Left kidney (tissue), 2 donors: ENCODE data around the gene CDK2AP2. TPM values are rescaled to one million over a fixed set of nuclear protein-coding genes. Genes with fewer than 3 reads are reported as not detected.
"Not testable (repeated sequence)": the region's sequence is repeated elsewhere in the genome, so short reads cannot be mapped to it uniquely, and the experiment has no call there.

Source experiments
- DNase-seq: peaks from one replicate; pipeline ENCODE4 v3.0.0-alpha.2; 2013
- polyA plus RNA-seq: library from polyadenylated mRNA; unstranded; fragments of 120-200 nt; gene quantifications from one replicate; pipeline ENCODE4 v1.2.1, GENCODE V29; 2013; ENCODE audit not compliant: insufficient read length

The CDK2AP2 gene
- polyA plus RNA-seq, 1 donor = 32.8 TPM

- no peak for DNase-seq
Measured at GRCh38 chr11:67468056-67468455, 39.9 kb downstream of the CDK2AP2 start.

- DNase-seq = no peak
Measured at GRCh38 chr11:67466962-67467771, 40.8 kb downstream of the CDK2AP2 start.

- DNase-seq = no peak
Measured at GRCh38 chr11:67466367-67466766, 41.6 kb downstream of the CDK2AP2 start.

GRCh38 chr11:67465530-67465929 lies 42.4 kb downstream of the CDK2AP2 start:
- not testable (repeated sequence) for DNase-seq

- no peak for DNase-seq
Measured at GRCh38 chr11:67465189-67465510, 42.8 kb downstream of the CDK2AP2 start.

GRCh38 chr11:67464411-67465188 lies 43.4 kb downstream of the CDK2AP2 start:
- peak; percentile 79 for DNase-seq

- DNase-seq = no peak
Measured at GRCh38 chr11:67463680-67464410, 44.1 kb downstream of the CDK2AP2 start.

GRCh38 chr11:67463186-67463585 lies 44.8 kb downstream of the CDK2AP2 start:
- no peak for DNase-seq

- DNase-seq = no peak
Measured at GRCh38 chr11:67458266-67458665, 49.7 kb downstream of the CDK2AP2 start.

- DNase-seq = no peak
Measured at GRCh38 chr11:67457453-67457852, 50.5 kb downstream of the CDK2AP2 start.

Other genes starting within 250 kb of the CDK2AP2 start
- gene GRK2, start 241.7 kb downstream of the CDK2AP2 start, polyA plus RNA-seq = 52.4 TPM
- gene ANKRD13D, start 218.9 kb downstream of the CDK2AP2 start, polyA plus RNA-seq = 35.5 TPM
- 22.8 TPM for gene SSH3, start 204.6 kb downstream of the CDK2AP2 start, polyA plus RNA-seq
- 25.2 TPM for gene POLD4, start 154.6 kb downstream of the CDK2AP2 start, polyA plus RNA-seq
- 7.0 TPM for gene CLCF1, start 134.6 kb downstream of the CDK2AP2 start, polyA plus RNA-seq
- 29.6 TPM for gene RAD9A, start 116.2 kb downstream of the CDK2AP2 start, polyA plus RNA-seq
- gene PPP1CA, start 106.3 kb downstream of the CDK2AP2 start, polyA plus RNA-seq = 154 TPM
- gene TBC1D10C, start 104.1 kb downstream of the CDK2AP2 start, polyA plus RNA-seq = 8.2 TPM
- 4.4 TPM for gene CARNS1, start 92.5 kb downstream of the CDK2AP2 start, polyA plus RNA-seq
- gene RPS6KB2, start 79.7 kb downstream of the CDK2AP2 start, polyA plus RNA-seq = 40.4 TPM
- gene PTPRCAP, start 70.5 kb downstream of the CDK2AP2 start, polyA plus RNA-seq = 2.6 TPM
- gene CORO1B, start 64.7 kb downstream of the CDK2AP2 start, polyA plus RNA-seq = 55.3 TPM
- gene GPR152, start 55.4 kb downstream of the CDK2AP2 start, polyA plus RNA-seq = not detected
- 1.0 TPM for gene CABP4, start 52.8 kb downstream of the CDK2AP2 start, polyA plus RNA-seq
- 39.4 TPM for gene TMEM134, start 38.9 kb downstream of the CDK2AP2 start, polyA plus RNA-seq
- 51.8 TPM for gene AIP, start 25.1 kb downstream of the CDK2AP2 start, polyA plus RNA-seq
- 28.6 TPM for gene PITPNM1, start 2.8 kb downstream of the CDK2AP2 start, polyA plus RNA-seq
- gene CABP2, start 15.3 kb upstream of the CDK2AP2 start, polyA plus RNA-seq = 0.35 TPM
- gene GSTP1, start 75.7 kb upstream of the CDK2AP2 start, polyA plus RNA-seq = 672 TPM
- gene NDUFV1, start 98.8 kb upstream of the CDK2AP2 start, polyA plus RNA-seq = 209 TPM
- gene NUDT8, start 121.8 kb upstream of the CDK2AP2 start, polyA plus RNA-seq = 3.8 TPM
- not detected for gene TBX10, start 131.6 kb upstream of the CDK2AP2 start, polyA plus RNA-seq
- gene ACY3, start 142.6 kb upstream of the CDK2AP2 start, polyA plus RNA-seq = 22.2 TPM
- 2.8 TPM for gene ALDH3B2, start 166.5 kb upstream of the CDK2AP2 start, polyA plus RNA-seq